Right lobe of liver (tissue), 4 donors: ENCODE data around the gene LENEP.

Experiments
- CTCF ChIP-seq, 4 donors: fragments of 200-600 bp in 3 of 4; fragments of 450-650 bp in 1 of 4; IDR thresholded peaks; one replicate each; pipeline versions ENCODE4 v1.5.1 to v1.8.0; 2016 to 2022; ENCODE audit warnings: antibody characterized with exemption in 4 of 4, mild to moderate bottlenecking in 2 of 4
- POLR2A ChIP-seq: fragments of 450-650 bp; IDR thresholded peaks from one replicate; pipeline ENCODE4 v1.6.1; 2017; ENCODE audit warnings: antibody characterized with exemption, mild to moderate bottlenecking
- donor health status: DM: no; HTN: no; CAD: no.
- donor health status: DM: no; HTN: no; CAD: no.
- donor health status: DM: no; HTN: yes; CAD: no.

DNA sequence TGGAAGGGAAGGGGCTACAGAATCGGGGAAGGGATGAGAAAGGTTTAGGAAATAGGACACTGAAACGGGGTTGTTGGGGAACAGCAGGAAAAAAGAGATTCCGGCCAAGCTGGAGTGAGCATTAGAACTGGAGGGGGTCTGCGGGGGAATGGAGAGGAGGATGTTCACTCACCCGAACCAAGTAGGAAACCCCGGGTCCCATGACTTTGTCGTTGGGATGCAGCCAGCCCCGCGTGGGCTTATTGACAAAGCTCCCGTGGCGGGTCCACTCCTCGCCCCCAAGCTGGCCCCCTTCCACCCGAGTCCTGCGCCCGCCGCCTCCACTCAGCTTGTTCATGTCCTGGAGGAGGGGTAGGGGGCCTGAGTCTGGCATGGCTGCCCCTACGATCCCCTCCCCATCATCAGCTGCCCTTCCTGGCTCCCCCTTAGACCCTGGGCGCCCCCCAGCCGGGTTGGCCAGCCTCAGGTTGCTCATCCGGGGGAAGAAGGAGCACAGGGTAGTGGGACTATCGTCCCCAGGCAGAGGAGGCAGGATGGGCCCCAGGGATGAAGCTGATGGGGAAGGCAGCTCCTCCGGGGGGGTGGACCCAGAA is 23.4 kb upstream of the LENEP start:
- TF ChIP-seq CTCF (IDR thresholded peaks at IDR 0.05) (no peak), POLR2A (no peak)
